PC-3 (cell line): ENCODE data around the gene ARPP19. TPM values are rescaled to one million over a fixed set of nuclear protein-coding genes. Genes with fewer than 3 reads are reported as not detected.

ENCODE experiments used
- ATAC-seq: fragments of 200-7000 bp; cut with Tn5 transposase; 2 replicates; pipeline ENCODE4 v1.9.1; 2020; ENCODE audit warnings: mild to moderate bottlenecking, moderate library complexity
- BruUV-seq: library from RNA; stranded (reverse); fragments of 400-500 nt; replicated peaks from 2 replicates; lab custom pipeline; 2021; lab: Mats Ljungman, UMichigan
- CTCF ChIA-PET: fragments of 300-600 bp; sonication (Branson Sonifier 250); formaldehyde crosslinking; loops from one replicate; lab custom pipeline; 2022; ENCODE audit warnings: antibody characterized with exemption; lab: Charles Lee
- POLR2A ChIA-PET: fragments of 300-600 bp; sonication (Branson Sonifier 250); formaldehyde crosslinking; loops from one replicate; lab custom pipeline; 2022; ENCODE audit warnings: antibody characterized with exemption; ENCODE audit not compliant: unreplicated experiment; lab: Charles Lee
- DNase-seq: peaks from one replicate; pipeline ENCODE4 v3.0.0-alpha.2; 2015
- H2AFZ ChIP-seq: fragments of 300-600 bp; sonication (generic); 2 replicates; pipeline ENCODE4 v1.6.0; 2016; ENCODE audit warnings: antibody characterized with exemption, low read length
- H3F3A ChIP-seq: fragments of 300-600 bp; sonication (generic); one replicate; pipeline ENCODE4 v1.6.0; 2017; ENCODE audit warnings: antibody characterized with exemption, low read length, control low read depth, mild to moderate bottlenecking; ENCODE audit not compliant: unreplicated experiment
- H3K27ac ChIP-seq: fragments of 300-600 bp; sonication (generic); 2 replicates; pipeline ENCODE4 v1.5.1; 2016; ENCODE audit warnings: mild to moderate bottlenecking, low read length
- H3K27me3 ChIP-seq: fragments of 300-600 bp; sonication (generic); 2 replicates; pipeline ENCODE4 v1.6.1; 2016; ENCODE audit warnings: low read length, mixed read lengths
- H3K36me3 ChIP-seq: fragments of 300-600 bp; sonication (generic); 2 replicates; pipeline ENCODE4 v1.6.1; 2016; ENCODE audit warnings: low read depth, mixed run types, low read length, mixed read lengths
- H3K4me1 ChIP-seq: fragments of 300-600 bp; sonication (generic); 2 replicates; pipeline ENCODE4 v1.5.1; 2016; ENCODE audit warnings: low read length; ENCODE audit not compliant: insufficient read depth
- H3K4me2 ChIP-seq: fragments of 300-600 bp; sonication (generic); 2 replicates; pipeline ENCODE4 v1.6.0; 2016; ENCODE audit warnings: low read length
- H3K4me3 ChIP-seq: fragments of 300-600 bp; sonication (generic); 2 replicates; pipeline ENCODE4 v1.5.1; 2016; ENCODE audit warnings: mild to moderate bottlenecking, low read length, mixed read lengths
- H3K79me2 ChIP-seq: fragments of 300-600 bp; sonication (generic); 2 replicates; pipeline ENCODE4 v1.6.1; 2017; ENCODE audit warnings: low read length, mixed read lengths
- H3K9ac ChIP-seq: fragments of 300-600 bp; sonication (generic); 2 replicates; pipeline ENCODE4 v1.6.0; 2016; ENCODE audit warnings: mild to moderate bottlenecking, low read length
- H3K9me2 ChIP-seq: fragments of 300-600 bp; sonication (generic); replicated peaks from 2 replicates; pipeline ENCODE4 v1.6.1; 2016; ENCODE audit warnings: mixed run types, low read length, mixed read lengths
- H3K9me3 ChIP-seq: fragments of 300-600 bp; sonication (generic); 2 replicates; pipeline ENCODE4 v1.6.1; 2016; ENCODE audit warnings: low read length, mixed read lengths
- H4K20me1 ChIP-seq: fragments of 300-600 bp; sonication (generic); 2 replicates; pipeline ENCODE4 v1.6.1; 2016; ENCODE audit warnings: low read length, mixed read lengths
- EZH2 ChIP-seq: fragments of 300-600 bp; sonication (generic); IDR thresholded peaks from one replicate; pipeline ENCODE4 v1.6.1; 2017; ENCODE audit warnings: antibody characterized with exemption, mild to moderate bottlenecking, low read length; ENCODE audit not compliant: unreplicated experiment
- EZH2phosphoT487 ChIP-seq: fragments of 300-600 bp; sonication (generic); IDR thresholded peaks from 2 replicates; pipeline ENCODE4 v1.6.1; 2018; ENCODE audit warnings: mild to moderate bottlenecking, antibody characterized with exemption, low read length, borderline replicate concordance
- intact Hi-C: fragments of 100-400 bp; cut with micrococcal nuclease; formaldehyde crosslinking; loops from 2 replicates; pipeline ENCODE4 v1.9.0; 2023
- total RNA-seq: library from RNA; depleted of rRNA; stranded (reverse); fragments of >200 nt; gene quantifications from 2 replicates; pipeline ENCODE4 v1.2.3, GENCODE V29; 2014
- TF ChIP-seq, protein P1 (sequence below): fragments of 300-600 bp; sonication (generic); conservative IDR thresholded peaks from 2 replicates; pipeline ENCODE4 v1.5.1; 2017; ENCODE audit warnings: antibody characterized with exemption, low read depth, mild to moderate bottlenecking, low read length

Gene ARPP19
- total RNA-seq, 1 experiment from 2014 or later = 65.8 TPM

DNA sequence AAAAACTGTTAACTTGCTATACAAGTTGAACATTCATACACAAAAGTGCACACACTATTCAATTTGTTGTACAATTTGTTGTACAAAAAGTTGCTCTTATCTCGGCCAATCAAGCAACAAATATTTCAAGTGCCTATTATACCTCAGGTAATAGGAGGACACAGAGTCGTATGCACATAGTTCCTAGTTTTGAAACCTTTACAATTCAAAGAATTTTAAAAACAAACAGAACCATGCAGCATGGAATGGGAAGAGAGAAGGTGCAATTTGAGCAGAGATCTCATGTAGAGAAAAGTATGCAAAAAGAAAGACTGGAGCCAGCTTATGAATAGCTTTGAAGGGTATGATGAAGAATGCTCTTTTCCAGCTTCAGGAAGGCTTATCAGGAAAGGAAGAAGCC lies 46.5 kb upstream of the ARPP19 start:
- ChIA-PET CTCF (no interaction called here), POLR2A (no interaction called here)
- H3K9me3 ChIP-seq = no peaks in the 10 kb centered on the region
- intact Hi-C loops = no loop called here
- TF ChIP-seq EZH2phosphoT487 (no peak), EZH2 (no peak)
- TF ChIP-seq, protein P1, sequence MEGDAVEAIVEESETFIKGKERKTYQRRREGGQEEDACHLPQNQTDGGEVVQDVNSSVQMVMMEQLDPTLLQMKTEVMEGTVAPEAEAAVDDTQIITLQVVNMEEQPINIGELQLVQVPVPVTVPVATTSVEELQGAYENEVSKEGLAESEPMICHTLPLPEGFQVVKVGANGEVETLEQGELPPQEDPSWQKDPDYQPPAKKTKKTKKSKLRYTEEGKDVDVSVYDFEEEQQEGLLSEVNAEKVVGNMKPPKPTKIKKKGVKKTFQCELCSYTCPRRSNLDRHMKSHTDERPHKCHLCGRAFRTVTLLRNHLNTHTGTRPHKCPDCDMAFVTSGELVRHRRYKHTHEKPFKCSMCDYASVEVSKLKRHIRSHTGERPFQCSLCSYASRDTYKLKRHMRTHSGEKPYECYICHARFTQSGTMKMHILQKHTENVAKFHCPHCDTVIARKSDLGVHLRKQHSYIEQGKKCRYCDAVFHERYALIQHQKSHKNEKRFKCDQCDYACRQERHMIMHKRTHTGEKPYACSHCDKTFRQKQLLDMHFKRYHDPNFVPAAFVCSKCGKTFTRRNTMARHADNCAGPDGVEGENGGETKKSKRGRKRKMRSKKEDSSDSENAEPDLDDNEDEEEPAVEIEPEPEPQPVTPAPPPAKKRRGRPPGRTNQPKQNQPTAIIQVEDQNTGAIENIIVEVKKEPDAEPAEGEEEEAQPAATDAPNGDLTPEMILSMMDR = no peak
- no TSS peak for BruUV-seq
- H3K4me1 ChIP-seq = no peaks in the 10 kb centered on the region
- no peaks in the 10 kb centered on the region for H4K20me1 ChIP-seq
- no peak overlapping the region for H3K9ac ChIP-seq
- ATAC-seq = no peak
- no peaks in the 10 kb centered on the region for H3K9me2 ChIP-seq
- H3K27ac ChIP-seq = no peak overlapping the region
- no peak overlapping the region for H3K4me2 ChIP-seq
- no peak overlapping the region for H3K4me3 ChIP-seq
- no peak overlapping the region for H2AFZ ChIP-seq
- no peaks in the 10 kb centered on the region for H3K36me3 ChIP-seq
- H3K79me2 ChIP-seq = no peaks in the 10 kb centered on the region
- H3K27me3 ChIP-seq = no peaks in the 10 kb centered on the region
- H3F3A ChIP-seq = no peaks in the 10 kb centered on the region
- DNase-seq = no peak

DNA sequence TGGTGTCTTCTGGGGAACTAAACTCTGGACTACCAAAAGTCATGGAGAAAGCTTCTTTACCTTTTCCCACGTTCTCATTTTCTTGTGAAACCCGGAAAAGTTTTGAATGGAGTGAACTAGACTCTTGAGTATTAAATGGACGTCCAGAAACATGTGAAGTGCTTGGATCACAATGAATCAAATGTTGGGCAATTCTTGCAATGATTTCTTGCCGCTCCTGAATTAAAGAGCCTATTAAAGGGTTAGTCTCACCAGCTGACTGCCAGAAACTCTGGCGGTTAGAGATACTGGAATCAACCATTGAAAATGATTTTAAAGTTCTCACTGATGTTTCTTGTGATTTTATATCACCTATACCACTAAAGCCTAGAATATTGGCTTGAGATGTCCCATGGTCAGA lies 40.8 kb upstream of the ARPP19 start:
- Histone ChIP-seq H3K9me2 (no peaks in the 10 kb centered on the region), H3K9ac (no peak overlapping the region), H3K79me2 (no peaks in the 10 kb centered on the region), H2AFZ (no peak overlapping the region), H3K4me3 (no peak overlapping the region), H4K20me1 (no peaks in the 10 kb centered on the region), H3K9me3 (no peaks in the 10 kb centered on the region), H3K27me3 (no peaks in the 10 kb centered on the region), H3F3A (no peaks in the 10 kb centered on the region), H3K4me2 (no peak overlapping the region), H3K36me3 (no peaks in the 10 kb centered on the region), H3K4me1 (no peaks in the 10 kb centered on the region), H3K27ac (no peak overlapping the region)
- no peak for ATAC-seq
- CTCF ChIA-PET = no interaction called here
- POLR2A ChIA-PET = no interaction called here
- DNase-seq = no peak
- intact Hi-C loops = no loop called here
- TF ChIP-seq, protein P1 = no peak
- no peak for TF ChIP-seq EZH2phosphoT487
- TF ChIP-seq EZH2 = no peak
- no TSS peak for BruUV-seq

DNA sequence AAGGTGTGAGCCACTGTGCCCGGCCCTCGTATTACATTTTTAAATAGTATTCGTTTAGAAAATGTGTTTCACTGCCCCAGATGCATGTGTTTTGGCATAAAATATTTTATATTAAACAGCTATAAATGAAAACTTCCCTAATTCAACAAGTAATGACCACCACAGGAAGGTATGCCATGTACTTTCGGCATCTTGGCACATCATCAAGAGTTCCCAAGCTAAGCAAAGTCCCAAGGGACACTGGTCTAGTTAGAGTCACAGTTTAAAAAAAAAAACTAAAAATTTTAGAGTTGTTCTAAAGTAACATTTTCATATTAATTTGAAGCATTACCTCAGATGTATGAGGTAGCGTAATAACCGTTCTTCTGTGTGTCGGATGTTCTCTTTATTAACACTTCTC lies 15.6 kb upstream of the ARPP19 start:
- H3K9me2 ChIP-seq = no peaks in the 10 kb centered on the region
- no peaks in the 10 kb centered on the region for H3K4me1 ChIP-seq
- BruUV-seq = no TSS peak
- H3K36me3 ChIP-seq = no peaks in the 10 kb centered on the region
- H3K9me3 ChIP-seq = no peaks in the 10 kb centered on the region
- CTCF ChIA-PET = no interaction called here
- H3K27ac ChIP-seq = no peak overlapping the region
- no peak overlapping the region for H3K4me2 ChIP-seq
- no peaks in the 10 kb centered on the region for H3F3A ChIP-seq
- TF ChIP-seq EZH2 = no peak
- TF ChIP-seq, protein P1 = no peak
- TF ChIP-seq EZH2phosphoT487 = no peak
- H3K9ac ChIP-seq = no peak overlapping the region
- ATAC-seq (no peak), DNase-seq (no peak)
- no peaks in the 10 kb centered on the region for H3K79me2 ChIP-seq
- no peak overlapping the region for H2AFZ ChIP-seq
- H4K20me1 ChIP-seq = no peaks in the 10 kb centered on the region
- intact Hi-C loops = no loop called here
- POLR2A ChIA-PET = no interaction called here
- no peaks in the 10 kb centered on the region for H3K27me3 ChIP-seq
- no peak overlapping the region for H3K4me3 ChIP-seq
